Mucosa of rectum (tissue), 2 donors: ENCODE measurements around the gene FRMD4A.

Source experiments
- H3K27ac ChIP-seq, 2 donors: one replicate each; pipeline ENCODE4 v1.7.0; 2013; ENCODE audit warnings: inconsistent platforms in 2 of 2, low read depth in 2 of 2, low read length in 2 of 2
- H3K27me3 ChIP-seq, 2 donors: one replicate each; pipeline ENCODE4 v1.7.0; 2013; ENCODE audit warnings: low read length in 2 of 2; ENCODE audit not compliant: control insufficient read depth in 2 of 2, insufficient read depth in 2 of 2
- H3K36me3 ChIP-seq, 2 donors: one replicate each; pipeline ENCODE4 v1.7.0; 2013; ENCODE audit warnings: low read length in 2 of 2; ENCODE audit not compliant: control insufficient read depth in 2 of 2, insufficient read depth in 2 of 2
- H3K4me1 ChIP-seq, 2 donors: one replicate each; pipeline ENCODE4 v1.7.0; 2013; ENCODE audit warnings: low read length in 2 of 2, mild to moderate bottlenecking in 1 of 2; ENCODE audit not compliant: control insufficient read depth in 2 of 2, insufficient read depth in 2 of 2
- H3K4me3 ChIP-seq, 2 donors: one replicate each; pipeline ENCODE4 v1.7.0; 2013; ENCODE audit warnings: low read length in 2 of 2
- H3K9ac ChIP-seq, 2 donors: one replicate each; pipeline ENCODE4 v1.7.0; 2013; ENCODE audit warnings: low read length in 2 of 2, low read depth in 1 of 2, mild to moderate bottlenecking in 1 of 2
- H3K9me3 ChIP-seq, 2 donors: one replicate each; pipeline ENCODE4 v1.7.0; 2013; ENCODE audit warnings: low read length in 2 of 2; ENCODE audit not compliant: control insufficient read depth in 2 of 2
- donor health status: healthy.
- donor health status: Normal muscosa, but diverticular disease.

Gene FRMD4A

GRCh38 chr10:13637303-13637856 lies 693.3 kb downstream of the FRMD4A start:
- Histone ChIP-seq H3K36me3 (peaks cover 9 to 13% of the 10 kb centered on the region in 2 donors), H3K27me3 (no peaks in the 10 kb centered on the region), H3K27ac (no peak overlapping the region), H3K4me1 (peaks cover 3 to 4% of the 10 kb centered on the region in 2 donors), H3K9me3 (no peaks in the 10 kb centered on the region), H3K4me3 (no peak overlapping the region), H3K9ac (no peak overlapping the region)

DNA sequence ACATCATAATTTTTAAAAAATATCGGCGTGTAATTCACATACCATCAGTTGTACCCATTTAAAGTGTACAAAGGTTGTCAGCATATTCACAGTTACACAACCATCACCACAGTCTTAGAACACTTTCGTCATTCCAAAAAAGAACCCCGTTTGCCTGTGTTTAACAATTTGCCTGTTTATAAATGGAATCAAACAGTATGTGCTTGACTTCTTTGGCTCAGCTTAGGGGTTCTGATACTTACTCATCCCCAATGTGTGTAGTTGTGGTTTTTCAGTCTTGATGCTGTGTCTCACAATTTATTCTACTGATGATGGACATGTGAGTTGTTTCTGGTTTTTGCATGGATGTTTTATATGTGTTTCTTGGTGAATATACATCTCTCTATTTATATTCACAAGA lies 693.9 kb downstream of the FRMD4A start:
- Histone ChIP-seq H3K9me3 (no peaks in the 10 kb centered on the region), H3K9ac (no peak overlapping the region), H3K27me3 (no peaks in the 10 kb centered on the region), H3K4me1 (peaks cover 3 to 4% of the 10 kb centered on the region in 2 donors), H3K36me3 (peaks cover 6 to 13% of the 10 kb centered on the region in 2 donors), H3K4me3 (no peak overlapping the region), H3K27ac (no peak overlapping the region)

DNA sequence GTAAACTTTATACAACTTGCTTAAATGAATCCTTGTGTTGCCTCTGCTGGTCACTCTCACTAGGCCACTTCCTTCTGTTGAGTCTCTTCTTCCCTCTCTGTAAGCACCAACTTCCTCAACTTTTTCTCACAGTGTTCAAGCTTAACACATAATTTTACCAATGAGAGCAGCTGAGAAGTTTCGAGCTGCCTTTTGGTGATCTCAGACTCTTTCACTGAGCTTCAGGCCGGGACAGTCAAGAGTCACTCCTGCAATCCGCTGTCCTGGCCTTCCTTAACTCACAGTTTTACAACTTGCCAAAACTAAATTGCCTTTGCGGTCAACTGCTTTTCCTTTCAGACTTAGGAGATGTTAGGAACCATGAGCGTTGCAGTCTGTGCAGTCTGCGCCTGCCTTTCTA lies 696.5 kb downstream of the FRMD4A start:
- Histone ChIP-seq H3K4me3 (no peak overlapping the region), H3K27ac (peak overlapping the region; percentile 32 to 46), H3K36me3 (peaks cover 12 to 20% of the 10 kb centered on the region in 2 donors)

DNA sequence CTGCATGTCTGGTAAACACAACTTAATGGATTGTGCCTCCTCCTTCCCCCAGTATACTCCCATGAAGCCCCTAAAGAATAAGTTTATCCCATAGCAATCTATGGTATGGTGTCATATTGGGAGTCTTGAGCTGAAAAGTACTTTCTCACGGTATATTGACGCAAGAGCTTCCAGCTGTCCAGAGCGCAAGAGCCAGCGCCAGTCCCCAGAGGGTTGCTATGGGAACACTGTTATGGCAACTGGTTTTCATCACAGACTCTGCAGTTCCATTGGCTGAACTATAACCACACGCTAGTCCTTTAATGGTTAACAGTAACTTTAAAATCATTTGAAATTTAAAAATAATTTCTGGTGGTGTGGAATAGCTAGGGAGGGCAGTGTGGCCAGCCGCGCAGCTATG lies 697.0 kb downstream of the FRMD4A start:
- Histone ChIP-seq H3K4me1 (peaks cover 4 to 8% of the 10 kb centered on the region in 2 donors), H3K9me3 (no peaks in the 10 kb centered on the region), H3K4me3 (no peak overlapping the region), H3K27ac (peak overlapping the region; percentile 60 to 62), H3K27me3 (no peaks in the 10 kb centered on the region), H3K36me3 (peaks cover 11 to 18% of the 10 kb centered on the region in 2 donors), H3K9ac (no peak overlapping the region)

More for the DNA sequence above, 696.5 kb downstream of the FRMD4A start:
- Histone ChIP-seq H3K9me3 (no peaks in the 10 kb centered on the region), H3K9ac (no peak overlapping the region), H3K27me3 (no peaks in the 10 kb centered on the region), H3K4me1 (peaks cover 3 to 4% of the 10 kb centered on the region in 2 donors)

DNA sequence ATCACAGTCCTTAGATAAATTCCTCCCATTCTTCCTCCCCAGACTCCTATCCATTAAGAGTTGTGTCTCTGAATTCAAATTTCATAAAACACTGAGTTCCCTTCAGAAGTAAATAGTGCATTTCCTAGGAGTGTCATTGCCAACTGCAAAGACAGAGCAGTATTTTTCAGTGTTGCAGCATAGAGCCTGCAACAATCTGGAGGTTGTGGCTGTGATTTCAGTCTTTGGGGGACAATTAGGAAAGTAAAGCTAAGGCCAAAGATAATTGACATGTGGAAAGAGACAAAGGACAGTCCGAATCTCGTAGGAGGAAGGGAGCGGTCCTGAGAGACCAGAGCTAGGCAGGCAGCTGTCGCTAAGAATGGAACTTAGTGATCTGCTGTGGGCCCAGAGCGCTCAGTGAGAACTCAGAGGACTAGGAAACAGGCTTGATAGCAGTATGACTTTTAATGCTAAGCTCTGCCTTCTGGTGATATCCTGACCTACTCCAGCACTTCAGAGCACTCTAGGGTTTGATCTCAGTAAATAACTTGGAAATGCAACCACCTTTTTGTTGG lies 697.8 kb downstream of the FRMD4A start:
- Histone ChIP-seq H3K36me3 (peaks cover 9 to 14% of the 10 kb centered on the region in 2 donors), H3K4me1 (peaks cover 4 to 8% of the 10 kb centered on the region in 2 donors), H3K9ac (no peak overlapping the region), H3K27ac (peak overlapping the region; percentile 60 to 62), H3K27me3 (no peaks in the 10 kb centered on the region), H3K4me3 (no peak overlapping the region), H3K9me3 (no peaks in the 10 kb centered on the region)

GRCh38 chr10:13632440-13632839 lies 698.3 kb downstream of the FRMD4A start:
- no peak overlapping the region for H3K4me3 ChIP-seq
- H3K27ac ChIP-seq = peak overlapping the region in 1 of 2 donors; percentile 60
- H3K27me3 ChIP-seq = no peaks in the 10 kb centered on the region
- peaks cover 9 to 13% of the 10 kb centered on the region in 2 donors for H3K36me3 ChIP-seq
- no peak overlapping the region for H3K9ac ChIP-seq
- H3K9me3 ChIP-seq = no peaks in the 10 kb centered on the region
- H3K4me1 ChIP-seq = peaks cover 4 to 8% of the 10 kb centered on the region in 2 donors

- no peak overlapping the region for H3K27ac ChIP-seq
- H3K36me3 ChIP-seq = peaks cover 9 to 13% of the 10 kb centered on the region in 2 donors
- H3K27me3 ChIP-seq = no peaks in the 10 kb centered on the region
- H3K4me1 ChIP-seq = peaks cover 4 to 8% of the 10 kb centered on the region in 2 donors
- H3K9ac ChIP-seq = no peak overlapping the region
- no peak overlapping the region for H3K4me3 ChIP-seq
- no peaks in the 10 kb centered on the region for H3K9me3 ChIP-seq
Observed at GRCh38 chr10:13631594-13631993, 699.1 kb downstream of the FRMD4A start.

DNA sequence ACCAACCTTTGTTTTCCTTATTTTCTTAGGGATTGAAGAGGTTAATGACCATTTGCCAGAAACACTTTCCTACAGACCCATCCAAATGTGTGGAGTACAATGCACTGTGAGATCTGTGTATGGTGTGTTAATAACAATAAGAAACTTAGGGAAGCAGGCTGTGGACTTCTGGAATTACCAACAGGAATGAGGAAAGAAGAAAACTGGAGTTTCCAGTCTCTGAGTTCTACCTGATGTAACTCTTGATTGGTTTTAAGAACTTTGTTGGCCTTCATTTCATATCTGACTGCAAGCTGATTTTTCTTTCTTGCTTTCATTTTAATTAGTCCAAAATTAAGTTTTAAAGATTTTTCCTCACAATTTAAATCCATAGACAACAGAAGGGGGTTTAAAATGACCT lies 700.5 kb downstream of the FRMD4A start:
- H3K27me3 ChIP-seq = no peaks in the 10 kb centered on the region
- peaks cover 4 to 8% of the 10 kb centered on the region in 2 donors for H3K4me1 ChIP-seq
- no peak overlapping the region for H3K4me3 ChIP-seq
- H3K27ac ChIP-seq = no peak overlapping the region
- no peaks in the 10 kb centered on the region for H3K9me3 ChIP-seq
- H3K36me3 ChIP-seq = peaks cover 9 to 19% of the 10 kb centered on the region in 2 donors
- no peak overlapping the region for H3K9ac ChIP-seq

DNA sequence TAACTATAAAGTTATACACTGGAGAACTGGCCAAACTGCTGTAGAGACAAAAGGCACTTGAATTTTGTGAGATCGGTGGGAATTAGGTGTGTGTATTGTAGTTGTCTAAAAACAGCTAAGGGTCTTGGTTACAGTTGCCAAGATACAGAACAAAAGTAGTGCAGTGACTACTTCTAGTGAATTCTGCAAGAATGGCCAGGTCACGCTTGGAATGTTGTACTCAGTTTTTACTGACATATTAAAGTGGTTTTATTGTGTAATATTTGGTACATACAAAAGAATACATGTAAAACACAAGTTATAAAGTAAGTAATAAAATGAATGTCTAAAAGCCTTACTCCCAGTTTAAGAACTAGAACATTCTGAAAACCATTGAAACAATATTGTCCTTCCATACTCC lies 701.6 kb downstream of the FRMD4A start:
- H3K4me1 ChIP-seq = peaks cover 0 to 8% of the 10 kb centered on the region in 2 donors
- H3K9ac ChIP-seq = no peak overlapping the region
- no peaks in the 10 kb centered on the region for H3K9me3 ChIP-seq
- H3K27me3 ChIP-seq = no peaks in the 10 kb centered on the region
- H3K4me3 ChIP-seq = no peak overlapping the region
- H3K36me3 ChIP-seq = peaks cover 12 to 22% of the 10 kb centered on the region in 2 donors
- no peak overlapping the region for H3K27ac ChIP-seq

GRCh38 chr10:13628661-13629060 lies 702.1 kb downstream of the FRMD4A start:
- Histone ChIP-seq H3K27me3 (no peaks in the 10 kb centered on the region), H3K4me1 (peaks cover 0 to 8% of the 10 kb centered on the region in 2 donors), H3K9me3 (no peaks in the 10 kb centered on the region), H3K36me3 (peaks cover 12 to 22% of the 10 kb centered on the region in 2 donors), H3K4me3 (no peak overlapping the region), H3K9ac (no peak overlapping the region), H3K27ac (no peak overlapping the region)
